Psoas muscle (tissue), 8 donors: ENCODE data around the gene MAMSTR. TPM values are rescaled to one million over a fixed set of nuclear protein-coding genes. Genes with fewer than 3 reads are reported as not detected.

Experiments used
- ATAC-seq, 4 donors: fragments of 200-7000 bp; cut with Tn5 transposase; one replicate each; pipeline ENCODE4 v1.9.1; 2020; ENCODE audit warnings: moderate library complexity in 3 of 4, mild to moderate bottlenecking in 2 of 4
- DNase-seq, 2 donors: peaks; one replicate each; pipeline ENCODE4 v3.0.0-alpha.2; 2020
- H3K27ac ChIP-seq: fragments of 200-600 bp; one replicate; pipeline ENCODE4 v1.8.0; 2022
- H3K27me3 ChIP-seq, 3 donors: fragments of 200-600 bp in 1 of 3; one replicate each; pipeline versions ENCODE4 v1.6.1 to v1.8.0; 2013 to 2022; ENCODE audit warnings: low read length in 2 of 3, mild to moderate bottlenecking in 2 of 3, moderate library complexity in 1 of 3; ENCODE audit not compliant: insufficient read depth in 3 of 3
- H3K36me3 ChIP-seq, 2 donors: fragments of 200-600 bp in 1 of 2; one replicate each; pipeline versions ENCODE4 v1.6.1 to v1.8.0; 2013 to 2022; ENCODE audit warnings: low read depth in 1 of 2, mild to moderate bottlenecking in 1 of 2, moderate library complexity in 1 of 2; ENCODE audit not compliant: insufficient read depth in 1 of 2
- H3K4me1 ChIP-seq: fragments of 200-600 bp; one replicate; pipeline ENCODE4 v1.8.0; 2022
- H3K4me3 ChIP-seq: fragments of 200-600 bp; one replicate; pipeline ENCODE4 v1.8.0; 2022; ENCODE audit warnings: mild to moderate bottlenecking
- H3K9me3 ChIP-seq: fragments of 200-600 bp; one replicate; pipeline ENCODE4 v1.8.0; 2022
- CTCF ChIP-seq: fragments of 200-600 bp; IDR thresholded peaks from one replicate; pipeline ENCODE4 v1.8.0; 2022; ENCODE audit warnings: antibody characterized with exemption
- WGBS, 3 donors: extraction: QIAGEN DNeasy Blood & Tissue Kit; methylation state at CpG; one replicate each; pipeline versions ENCODE4 v1.1.6 to v1.1.7; 2013; 5-methylcytosine and 5-hydroxymethylcytosine counted together
- intact Hi-C, 2 donors: fragments of 100-400 bp; cut with DNase I; formaldehyde crosslinking; loops; one replicate each; pipeline versions ENCODE4 v1.11.0 to v1.14.2; 2022
- polyA plus RNA-seq, 3 donors: library from polyadenylated mRNA; stranded (reverse); fragments of 200-250 nt; gene quantifications; one replicate each; pipeline ENCODE4 v1.2.3, GENCODE V29; 2013
- total RNA-seq, 4 donors: library from RNA; stranded (reverse); fragmentation: NEBNext Ultra II Directional in 2 of 4; extraction: Animal tissue kit (Norgen Biotek cat#: 25700) in 2 of 4; gene quantifications; one replicate each; pipeline versions ENCODE4 v1.2.1 to v1.2.4, GENCODE V29; 2021 to 2023
- donor health status: healthy with polysubstance abuse.
- donor health status: DM: no; HTN: no; CAD: no; lungs with moderate emphysema.
- donor health status: Bipolar disorder and iron deficiency.
- donor health status: healthy.
- donor health status: DM: yes; HTN: yes; CAD: no.
- donor health status: DM: no; HTN: no; CAD: no.
- donor health status: DM: no; HTN: no; CAD: no.
- donor health status: DM: yes; HTN: yes; CAD: no.

MAMSTR gene
- total and polyA plus RNA-seq, 7 donors: 3.1 to 50.9 (median 10.5) TPM

- no peaks in the 10 kb centered on the region for H3K9me3 ChIP-seq
- peak in 1 of 2 donors; percentile 53 for DNase-seq
- peak overlapping the region; percentile 91 for H3K27ac ChIP-seq
- intact Hi-C loops: loop anchor here in 1 of 2 donors (5.0 kb wide), 1 partner anchor 36 kb away; no protein-coding TSS in a partner anchor
- peaks cover 0 to 17% of the 10 kb centered on the region in 2 donors for H3K36me3 ChIP-seq
- H3K4me3 ChIP-seq: peak overlapping the region; percentile 78
- H3K4me1 ChIP-seq: peaks cover 35% of the 10 kb centered on the region
- H3K27me3 ChIP-seq: no peaks in the 10 kb centered on the region
- no peak for ATAC-seq
- no peak for TF ChIP-seq CTCF
- 43 to 48% (median 46%) methylated on average over 24 to 25 of the region's 25 CpGs for WGBS, 3 donors
Measured at GRCh38 chr19:48713041-48713863, 6.3 kb downstream of the MAMSTR start.

GRCh38 chr19:48711106-48711662, 8.3 kb downstream of the MAMSTR start:
- no peaks in the 10 kb centered on the region for H3K9me3 ChIP-seq
- H3K36me3 ChIP-seq: peaks cover 0 to 17% of the 10 kb centered on the region in 2 donors
- intact Hi-C loops: loop anchor here in 1 of 2 donors (5.0 kb wide), 1 partner anchor 34 kb away; no protein-coding TSS in a partner anchor
- no peak overlapping the region for H3K27ac ChIP-seq
- no peak for TF ChIP-seq CTCF
- H3K27me3 ChIP-seq: no peaks in the 10 kb centered on the region
- 51 to 65% (median 61%) methylated on average over 4 of the region's 4 CpGs for whole genome bisulfite sequencing, 3 donors
- H3K4me3 ChIP-seq: no peak overlapping the region
- H3K4me1 ChIP-seq: peaks cover 21% of the 10 kb centered on the region
- DNase-seq: no peak
- ATAC-seq: no peak

- no peak for TF ChIP-seq CTCF
- H3K27ac ChIP-seq: no peak overlapping the region
- peaks cover 5% of the 10 kb centered on the region for H3K4me1 ChIP-seq
- H3K4me3 ChIP-seq: no peak overlapping the region
- H3K9me3 ChIP-seq: no peaks in the 10 kb centered on the region
- WGBS, 3 donors: 34 to 46% (median 45%) methylated on average over 11 of the region's 11 CpGs
- no peaks in the 10 kb centered on the region for H3K27me3 ChIP-seq
- no peak for DNase-seq
- peak in 1 of 4 donors; percentile 21 for ATAC-seq
- peaks cover 0 to 14% of the 10 kb centered on the region in 2 donors for H3K36me3 ChIP-seq
- intact Hi-C loops: loop anchor here in 1 of 2 donors (5.0 kb wide), 1 partner anchor 56 kb away; no protein-coding TSS in a partner anchor
Measured at GRCh38 chr19:48708471-48708870, 11.1 kb downstream of the MAMSTR start.

GRCh38 chr19:48705431-48705830, 14.1 kb downstream of the MAMSTR start:
- DNase-seq (no peak), ATAC-seq (no peak)
- no peaks in the 10 kb centered on the region for H3K9me3 ChIP-seq
- no peaks in the 10 kb centered on the region for H3K4me1 ChIP-seq
- H3K27me3 ChIP-seq: no peaks in the 10 kb centered on the region
- H3K36me3 ChIP-seq: no peaks in the 10 kb centered on the region
- whole genome bisulfite sequencing, 3 donors: 47 to 60% (median 47%) methylated on average over 2 of the region's 2 CpGs
- no peak for TF ChIP-seq CTCF
- intact Hi-C loops: loop anchor here in 1 of 2 donors (5.0 kb wide), 1 partner anchor 53 kb away; no protein-coding TSS in a partner anchor
- no peak overlapping the region for H3K4me3 ChIP-seq
- H3K27ac ChIP-seq: no peak overlapping the region
